Ishikawa (cell line): ENCODE data around the gene LRRC15.

ENCODE experiments used
- CEBPB ChIP-seq: IDR thresholded peaks from 2 replicates; pipeline ENCODE4 v1.6.1; 2012
- MAX ChIP-seq: IDR thresholded peaks from 2 replicates; pipeline ENCODE4 v1.6.1; 2012
- NFIC ChIP-seq: IDR thresholded peaks from 2 replicates; pipeline ENCODE4 v1.6.1; 2012
- RAD21 ChIP-seq: IDR thresholded peaks from 2 replicates; pipeline ENCODE4 v1.6.1; 2012; ENCODE audit warnings: low read depth
- TAF1 ChIP-seq: IDR thresholded peaks from 2 replicates; pipeline ENCODE4 v1.6.1; 2012; ENCODE audit warnings: low read depth, mild to moderate bottlenecking
- TCF12 ChIP-seq: IDR thresholded peaks from 2 replicates; pipeline ENCODE4 v1.6.1; 2012; ENCODE audit warnings: low read depth
- YY1 ChIP-seq: IDR thresholded peaks from 2 replicates; pipeline ENCODE4 v1.6.1; 2012; ENCODE audit warnings: low read depth
- ZBTB7A ChIP-seq: IDR thresholded peaks from 2 replicates; pipeline ENCODE4 v1.6.1; 2012; ENCODE audit warnings: low read depth

- no peak for TF ChIP-seq TAF1
- TF ChIP-seq RAD21 = no peak
- TF ChIP-seq CEBPB = no peak
- no peak for TF ChIP-seq ZBTB7A
- TF ChIP-seq YY1 = no peak
- TF ChIP-seq TCF12 = no peak
- TF ChIP-seq NFIC = no peak
- no peak for TF ChIP-seq MAX
These were observed 625 bp downstream of the LRRC15 start for GRCh38 chr3:194368918-194369317.
